NCI-H510A (cell line): ENCODE measurements around the gene ST6GALNAC3.

Source experiments
- DNase-seq: peaks from one replicate; lab custom pipeline; 2025; lab: John Stamatoyannopoulos, UW

Gene ST6GALNAC3

GRCh38 chr1:76247261-76247852 is 172.8 kb downstream of the ST6GALNAC3 start:
- DNase-seq = no peak

- DNase-seq = no peak
Measured at GRCh38 chr1:76250271-76250670, 175.7 kb downstream of the ST6GALNAC3 start.

GRCh38 chr1:76252431-76252830 is 177.9 kb downstream of the ST6GALNAC3 start:
- no peak for DNase-seq

GRCh38 chr1:76254104-76255030 is 179.8 kb downstream of the ST6GALNAC3 start:
- no peak for DNase-seq

GRCh38 chr1:76256289-76257223 is 182.0 kb downstream of the ST6GALNAC3 start:
- no peak for DNase-seq

GRCh38 chr1:76257823-76258222 is 183.3 kb downstream of the ST6GALNAC3 start:
- no peak for DNase-seq

GRCh38 chr1:76259270-76259669 is 184.7 kb downstream of the ST6GALNAC3 start:
- DNase-seq = no peak

GRCh38 chr1:76260279-76260678 is 185.7 kb downstream of the ST6GALNAC3 start:
- no peak for DNase-seq

GRCh38 chr1:76262601-76263000 is 188.1 kb downstream of the ST6GALNAC3 start:
- no peak for DNase-seq

GRCh38 chr1:76264642-76265041 is 190.1 kb downstream of the ST6GALNAC3 start:
- DNase-seq = no peak

- no peak for DNase-seq
Measured at GRCh38 chr1:76266762-76267161, 192.2 kb downstream of the ST6GALNAC3 start.

GRCh38 chr1:76267631-76268030 is 193.1 kb downstream of the ST6GALNAC3 start:
- no peak for DNase-seq

GRCh38 chr1:76268341-76268740 is 193.8 kb downstream of the ST6GALNAC3 start:
- no peak for DNase-seq

GRCh38 chr1:76269155-76269554 is 194.6 kb downstream of the ST6GALNAC3 start:
- peak; percentile 23 for DNase-seq

- DNase-seq = no peak
Measured at GRCh38 chr1:76274302-76274701, 199.8 kb downstream of the ST6GALNAC3 start.

- DNase-seq = no peak
Measured at GRCh38 chr1:76274718-76275117, 200.2 kb downstream of the ST6GALNAC3 start.

- DNase-seq = no peak
Measured at GRCh38 chr1:76278711-76279100, 204.2 kb downstream of the ST6GALNAC3 start.

- DNase-seq = peak; percentile 46
Measured at GRCh38 chr1:76279101-76279748, 204.7 kb downstream of the ST6GALNAC3 start.

- no peak for DNase-seq
Measured at GRCh38 chr1:76281306-76281705, 206.8 kb downstream of the ST6GALNAC3 start.

- DNase-seq = no peak
Measured at GRCh38 chr1:76284842-76285241, 210.3 kb downstream of the ST6GALNAC3 start.

- no peak for DNase-seq
Measured at GRCh38 chr1:76285578-76286135, 211.1 kb downstream of the ST6GALNAC3 start.
